Ishikawa (cell line): Measurements from ENCODE around the gene SP7.

ENCODE experiments used
- CEBPB ChIP-seq: IDR thresholded peaks from 2 replicates; pipeline ENCODE4 v1.6.1; 2012
- CREB1 ChIP-seq: IDR thresholded peaks from 2 replicates; pipeline ENCODE4 v1.6.1; 2012; ENCODE audit warnings: low read depth
- EGR1 ChIP-seq: IDR thresholded peaks from 2 replicates; pipeline ENCODE4 v1.6.1; 2012
- EP300 ChIP-seq: IDR thresholded peaks from 2 replicates; pipeline ENCODE4 v1.6.1; 2012; ENCODE audit warnings: borderline replicate concordance
- FOXM1 ChIP-seq: IDR thresholded peaks from 2 replicates; pipeline ENCODE4 v1.6.1; 2012; ENCODE audit warnings: low read depth, borderline replicate concordance
- NFIC ChIP-seq: IDR thresholded peaks from 2 replicates; pipeline ENCODE4 v1.6.1; 2012
- RAD21 ChIP-seq: IDR thresholded peaks from 2 replicates; pipeline ENCODE4 v1.6.1; 2012; ENCODE audit warnings: low read depth
- TAF1 ChIP-seq: IDR thresholded peaks from 2 replicates; pipeline ENCODE4 v1.6.1; 2012; ENCODE audit warnings: low read depth, mild to moderate bottlenecking
- TCF12 ChIP-seq: IDR thresholded peaks from 2 replicates; pipeline ENCODE4 v1.6.1; 2012; ENCODE audit warnings: low read depth
- TEAD4 ChIP-seq: IDR thresholded peaks from 2 replicates; pipeline ENCODE4 v1.6.1; 2012
- USF1 ChIP-seq: IDR thresholded peaks from 2 replicates; pipeline ENCODE4 v1.6.1; 2012
- YY1 ChIP-seq: IDR thresholded peaks from 2 replicates; pipeline ENCODE4 v1.6.1; 2012; ENCODE audit warnings: low read depth
- ZBTB7A ChIP-seq: IDR thresholded peaks from 2 replicates; pipeline ENCODE4 v1.6.1; 2012; ENCODE audit warnings: low read depth
- TF ChIP-seq, protein P1 (sequence below): IDR thresholded peaks from 2 replicates; pipeline ENCODE4 v1.6.1; 2012
- TF ChIP-seq, protein P2 (sequence below): IDR thresholded peaks from 2 replicates; pipeline ENCODE4 v1.6.1; 2012; ENCODE audit warnings: low read depth, mild to moderate bottlenecking

SP7 gene

DNA sequence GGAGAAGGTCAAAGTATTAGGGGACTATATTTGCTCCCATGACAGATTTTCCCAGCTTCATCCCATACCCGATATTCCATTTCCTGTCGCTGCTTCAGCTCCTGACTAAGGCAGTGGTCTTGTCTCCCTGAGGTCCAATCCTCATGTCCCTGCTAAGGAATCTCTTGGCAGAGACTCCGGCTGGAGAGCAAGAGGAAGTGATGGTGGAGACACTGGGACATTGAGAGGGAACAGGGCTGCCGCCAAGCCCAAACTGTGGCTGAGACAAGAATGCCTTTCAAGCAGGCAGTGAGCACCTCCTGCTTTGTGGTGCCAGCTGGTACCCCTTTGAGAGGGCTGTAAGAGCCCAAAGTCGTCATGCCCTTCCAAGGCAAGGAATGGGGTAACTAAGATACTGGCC, 5.5 kb downstream of the SP7 start:
- TF ChIP-seq FOXM1 (no peak), EP300 (no peak), CREB1 (no peak), YY1 (no peak), ZBTB7A (no peak), USF1 (no peak), RAD21 (no peak), TEAD4 (no peak)
- TF ChIP-seq, protein P1, sequence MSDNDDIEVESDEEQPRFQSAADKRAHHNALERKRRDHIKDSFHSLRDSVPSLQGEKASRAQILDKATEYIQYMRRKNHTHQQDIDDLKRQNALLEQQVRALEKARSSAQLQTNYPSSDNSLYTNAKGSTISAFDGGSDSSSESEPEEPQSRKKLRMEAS, result no peak

- no peak for TF ChIP-seq CREB1
Measured at GRCh38 chr12:53328043-53328435, 8.1 kb downstream of the SP7 start.

GRCh38 chr12:53327435-53328042, 8.6 kb downstream of the SP7 start:
- TF ChIP-seq NFIC (no peak), RAD21 (peak; percentile 54)

DNA sequence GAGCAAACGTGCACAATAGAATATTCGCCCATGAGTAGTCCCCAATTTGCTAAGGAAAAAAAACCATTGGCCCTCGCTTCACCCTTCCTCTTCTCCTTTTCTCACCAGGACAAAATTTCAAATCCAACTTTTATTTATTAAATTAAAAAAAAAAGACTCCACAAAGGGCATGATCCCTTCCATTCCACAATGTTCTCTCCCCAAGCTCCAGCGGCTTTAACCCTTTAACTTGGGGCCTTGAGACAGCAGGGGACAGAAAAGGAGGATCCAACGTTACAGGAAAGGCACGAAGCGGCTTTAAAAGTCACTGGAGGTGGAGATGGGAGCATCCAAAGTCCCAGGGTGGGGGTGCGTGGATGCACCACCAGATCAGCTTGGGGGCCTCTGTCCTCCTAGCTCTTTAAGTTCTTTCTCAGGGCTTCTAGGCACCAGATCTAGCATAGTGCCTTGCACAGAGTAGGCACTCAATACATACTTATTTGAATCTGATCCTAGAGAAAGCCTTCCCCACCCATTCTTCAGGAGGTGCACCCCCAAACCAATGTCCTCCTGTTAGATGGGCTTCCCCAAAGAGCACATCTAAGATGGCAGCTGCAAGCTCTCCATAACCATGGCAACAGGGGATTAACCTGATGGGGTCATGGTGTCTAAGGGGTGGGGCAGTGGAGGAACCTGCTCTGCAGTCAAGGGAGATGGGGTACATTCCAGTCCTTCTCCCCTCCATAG, 9.5 kb downstream of the SP7 start:
- TF ChIP-seq ZBTB7A, result no peak
- TF ChIP-seq TAF1, result no peak
- TF ChIP-seq TEAD4, result no peak

DNA sequence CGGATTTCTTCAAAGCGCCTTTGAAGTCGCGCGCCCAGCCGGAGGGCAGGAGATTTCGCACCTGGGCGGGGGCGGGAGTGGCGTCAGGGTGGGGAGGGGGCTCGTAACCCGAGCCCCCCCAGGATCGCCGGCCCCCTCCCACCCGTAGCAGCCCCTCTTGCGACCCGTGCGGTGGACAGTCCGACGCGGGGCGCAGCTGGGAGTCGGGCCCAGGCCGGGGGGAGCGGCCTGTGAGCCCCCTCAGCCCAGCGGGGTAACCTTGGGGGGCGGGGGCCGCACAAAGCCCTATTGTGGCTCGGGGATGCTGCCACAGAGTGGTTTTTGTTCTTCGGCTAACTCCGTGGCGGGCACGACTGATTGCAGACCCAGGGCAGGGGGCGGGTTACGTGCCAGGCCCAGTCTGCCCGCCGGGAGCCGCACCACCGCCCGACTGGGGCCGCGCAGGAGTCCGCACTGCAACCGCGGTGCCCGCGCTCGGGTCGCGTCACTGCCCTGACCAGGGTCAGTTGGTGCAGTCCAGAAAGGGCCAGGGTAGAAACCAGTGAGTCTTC, 10.6 kb downstream of the SP7 start:
- TF ChIP-seq CEBPB, result no peak
- peak; percentile 98 for TF ChIP-seq ZBTB7A

DNA sequence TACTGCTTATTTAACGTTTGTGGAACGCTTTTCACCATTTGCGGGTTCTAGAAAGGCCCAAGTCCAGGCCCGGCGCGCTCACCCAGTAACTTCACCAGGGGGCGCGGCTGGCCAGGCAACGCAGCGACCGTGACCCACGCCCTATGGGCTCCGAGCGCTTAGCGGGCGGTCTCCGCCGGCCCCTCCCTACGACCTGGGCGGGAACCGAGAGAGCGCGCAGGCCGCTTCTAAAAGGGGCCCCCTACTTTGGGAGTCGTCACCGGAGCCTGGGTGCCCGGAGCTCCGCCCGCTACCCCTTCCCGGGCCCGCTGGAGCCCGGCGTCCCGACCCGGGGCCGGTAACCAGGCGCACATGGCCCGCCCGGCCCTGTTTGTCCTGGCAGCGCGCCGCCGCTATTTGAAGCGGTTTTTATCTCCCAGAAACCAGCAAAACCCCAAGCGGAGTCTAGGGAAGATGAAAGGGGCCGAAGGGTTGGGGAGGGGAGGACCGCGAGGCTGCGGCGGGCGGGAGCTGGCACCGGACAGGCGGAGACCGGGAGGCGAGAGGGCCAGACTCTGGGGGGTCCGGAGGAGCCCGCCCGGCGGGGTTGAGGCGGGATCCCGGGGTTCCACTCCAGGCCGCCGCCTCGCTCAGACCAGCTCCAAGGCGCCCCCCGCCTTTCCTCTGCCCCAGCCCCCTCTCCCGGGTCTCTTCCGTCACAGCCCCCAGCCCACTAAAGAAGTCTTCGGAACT, 11.2 kb downstream of the SP7 start:
- TF ChIP-seq TCF12 (no peak), YY1 (peak; percentile 32; the same call in 1 of the 2 replicates), EGR1 (peak; percentile 39; the same call in 1 of the 2 replicates), TEAD4 (no peak), NFIC (0 out of 2 replicates have a peak, but pooled peaks have one; percentile 10), TAF1 (peak; percentile 69), ZBTB7A (peak; percentile 6), CEBPB (no peak), RAD21 (peak; percentile 91), EP300 (no peak), USF1 (peak; percentile 6; the same call in 1 of the 2 replicates), CREB1 (no peak)
- TF ChIP-seq, protein P1, result peak; percentile 80

- TF ChIP-seq NFIC (no peak; the same call in 1 of the 2 replicates), FOXM1 (no peak), YY1 (no peak), TEAD4 (no peak), EGR1 (no peak)
- TF ChIP-seq, protein P2, sequence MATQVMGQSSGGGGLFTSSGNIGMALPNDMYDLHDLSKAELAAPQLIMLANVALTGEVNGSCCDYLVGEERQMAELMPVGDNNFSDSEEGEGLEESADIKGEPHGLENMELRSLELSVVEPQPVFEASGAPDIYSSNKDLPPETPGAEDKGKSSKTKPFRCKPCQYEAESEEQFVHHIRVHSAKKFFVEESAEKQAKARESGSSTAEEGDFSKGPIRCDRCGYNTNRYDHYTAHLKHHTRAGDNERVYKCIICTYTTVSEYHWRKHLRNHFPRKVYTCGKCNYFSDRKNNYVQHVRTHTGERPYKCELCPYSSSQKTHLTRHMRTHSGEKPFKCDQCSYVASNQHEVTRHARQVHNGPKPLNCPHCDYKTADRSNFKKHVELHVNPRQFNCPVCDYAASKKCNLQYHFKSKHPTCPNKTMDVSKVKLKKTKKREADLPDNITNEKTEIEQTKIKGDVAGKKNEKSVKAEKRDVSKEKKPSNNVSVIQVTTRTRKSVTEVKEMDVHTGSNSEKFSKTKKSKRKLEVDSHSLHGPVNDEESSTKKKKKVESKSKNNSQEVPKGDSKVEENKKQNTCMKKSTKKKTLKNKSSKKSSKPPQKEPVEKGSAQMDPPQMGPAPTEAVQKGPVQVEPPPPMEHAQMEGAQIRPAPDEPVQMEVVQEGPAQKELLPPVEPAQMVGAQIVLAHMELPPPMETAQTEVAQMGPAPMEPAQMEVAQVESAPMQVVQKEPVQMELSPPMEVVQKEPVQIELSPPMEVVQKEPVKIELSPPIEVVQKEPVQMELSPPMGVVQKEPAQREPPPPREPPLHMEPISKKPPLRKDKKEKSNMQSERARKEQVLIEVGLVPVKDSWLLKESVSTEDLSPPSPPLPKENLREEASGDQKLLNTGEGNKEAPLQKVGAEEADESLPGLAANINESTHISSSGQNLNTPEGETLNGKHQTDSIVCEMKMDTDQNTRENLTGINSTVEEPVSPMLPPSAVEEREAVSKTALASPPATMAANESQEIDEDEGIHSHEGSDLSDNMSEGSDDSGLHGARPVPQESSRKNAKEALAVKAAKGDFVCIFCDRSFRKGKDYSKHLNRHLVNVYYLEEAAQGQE, result no peak
Measured at GRCh38 chr12:53324113-53324778, 11.9 kb downstream of the SP7 start.
